GM23338 (cell line): Measurements from ENCODE around the gene MED19. TPM values are rescaled to one million over a fixed set of nuclear protein-coding genes. Genes with fewer than 3 reads are reported as not detected.

Experiments used
- ATAC-seq: fragments of 200-7000 bp; cut with Tn5 transposase; 3 replicates; pipeline ENCODE4 v1.9.1; 2020
- DNase-seq: peaks from one replicate; pipeline ENCODE4 v3.0.0-alpha.2; 2015; ENCODE audit warnings: low spot score
- H2AFZ ChIP-seq: fragments of 200-600 bp; sonication (generic); 2 replicates; pipeline ENCODE4 v1.8.0; 2016; ENCODE audit warnings: antibody characterized with exemption, mild to moderate bottlenecking, moderate library complexity
- H3F3A ChIP-seq: fragments of 200-600 bp; sonication (generic); replicated peaks from 2 replicates; pipeline ENCODE4 v1.8.0; 2017; ENCODE audit warnings: antibody characterized with exemption, mixed run types, low read depth
- H3K27ac ChIP-seq: fragments of 200-600 bp; sonication (generic); 2 replicates; pipeline ENCODE4 v1.6.1; 2016; ENCODE audit warnings: low read depth
- H3K27me3 ChIP-seq: fragments of 200-600 bp; sonication (generic); 2 replicates; pipeline ENCODE4 v1.8.0; 2016; ENCODE audit warnings: mild to moderate bottlenecking, mixed run types, moderate library complexity; ENCODE audit not compliant: insufficient read depth
- H3K36me3 ChIP-seq: fragments of 200-600 bp; sonication (generic); 2 replicates; pipeline ENCODE4 v1.8.0; 2016; ENCODE audit warnings: mild to moderate bottlenecking; ENCODE audit not compliant: insufficient read depth
- H3K4me1 ChIP-seq: fragments of 200-600 bp; sonication (generic); 2 replicates; pipeline ENCODE4 v1.8.0; 2016; ENCODE audit warnings: mild to moderate bottlenecking, moderate library complexity; ENCODE audit not compliant: insufficient read depth
- H3K4me2 ChIP-seq: fragments of 200-600 bp; sonication (generic); 2 replicates; pipeline ENCODE4 v1.7.1; 2017; ENCODE audit warnings: mixed run types
- H3K4me3 ChIP-seq: fragments of 200-600 bp; sonication (generic); 2 replicates; pipeline ENCODE4 v1.6.1; 2016; ENCODE audit warnings: mixed run types
- H3K79me2 ChIP-seq: fragments of 200-600 bp; sonication (generic); replicated peaks from 2 replicates; pipeline ENCODE4 v1.8.0; 2017; ENCODE audit warnings: mild to moderate bottlenecking; ENCODE audit not compliant: insufficient read depth
- H3K9me2 ChIP-seq: fragments of 200-600 bp; sonication (generic); 2 replicates; pipeline ENCODE4 v1.8.0; 2017; ENCODE audit not compliant: insufficient read depth
- H4K20me1 ChIP-seq: fragments of 200-600 bp; sonication (generic); replicated peaks from 2 replicates; pipeline ENCODE4 v1.8.0; 2017; ENCODE audit warnings: mild to moderate bottlenecking; ENCODE audit not compliant: insufficient read depth
- H3K27ac Mint-ChIP-seq: 2 replicates; pipeline ENCODE4 v1.8.0; 2020; ENCODE audit warnings: inconsistent platforms, mild to moderate bottlenecking, moderate library complexity, mixed read lengths
- H3K27me3 Mint-ChIP-seq: 3 replicates; pipeline ENCODE4 v1.8.0; 2022; ENCODE audit warnings: low read depth, mild to moderate bottlenecking, moderate library complexity, mixed read lengths, inconsistent platforms; ENCODE audit not compliant: insufficient read depth, poor library complexity
- H3K36me3 Mint-ChIP-seq: 3 replicates; pipeline ENCODE4 v1.8.0; 2021; ENCODE audit warnings: low read depth, mild to moderate bottlenecking, inconsistent platforms, moderate library complexity, mixed read lengths
- H3K4me1 Mint-ChIP-seq: 3 replicates; pipeline ENCODE4 v1.8.0; 2020; ENCODE audit warnings: mild to moderate bottlenecking, inconsistent platforms, mixed read lengths
- H3K4me3 Mint-ChIP-seq: 3 replicates; pipeline ENCODE4 v1.8.0; 2021; ENCODE audit warnings: moderate library complexity, mild to moderate bottlenecking, inconsistent platforms, mixed read lengths
- H3K9me3 Mint-ChIP-seq: 3 replicates; pipeline ENCODE4 v1.8.0; 2020; ENCODE audit warnings: moderate library complexity, mild to moderate bottlenecking, inconsistent platforms, mixed read lengths
- CREB1 ChIP-seq: fragments of 250-450 bp; sonication (Bioruptor Pico); IDR thresholded peaks from 2 replicates; pipeline ENCODE4 v1.5.0; 2020; ENCODE audit warnings: low read depth, mild to moderate bottlenecking, moderate library complexity
- CTCF ChIP-seq, 2 experiments: fragments of 200-600 bp in 1 of 2; sonication (generic) in 1 of 2; conservative IDR thresholded peaks; 2 replicates each; pipeline versions ENCODE4 v1.5.1 to v1.6.1; 2016 to 2017; ENCODE audit warnings: antibody characterized with exemption in 2 of 2, low read depth in 2 of 2, mild to moderate bottlenecking in 2 of 2, moderate library complexity in 1 of 2
- EZH2 ChIP-seq: fragments of 200-600 bp; sonication (generic); IDR thresholded peaks from one replicate; pipeline ENCODE4 v1.8.0; 2017; ENCODE audit warnings: antibody characterized with exemption, mild to moderate bottlenecking, low read depth; ENCODE audit not compliant: unreplicated experiment
- EZH2phosphoT487 ChIP-seq: fragments of 200-600 bp; sonication (generic); IDR thresholded peaks from one replicate; pipeline ENCODE4 v1.8.1; 2018; ENCODE audit warnings: antibody characterized with exemption; ENCODE audit not compliant: unreplicated experiment
- JUNB ChIP-seq: IDR thresholded peaks from one replicate; pipeline ENCODE4 v1.6.1; 2016; ENCODE audit warnings: antibody characterized with exemption; ENCODE audit not compliant: unreplicated experiment
- NANOG ChIP-seq: IDR thresholded peaks from 2 replicates; pipeline ENCODE4 v1.6.1; 2016; ENCODE audit warnings: antibody characterized with exemption, borderline replicate concordance
- REST ChIP-seq: IDR thresholded peaks from one replicate; pipeline ENCODE4 v1.6.1; 2018; ENCODE audit warnings: antibody characterized with exemption; ENCODE audit not compliant: unreplicated experiment
- STAT1 ChIP-seq: IDR thresholded peaks from one replicate; pipeline ENCODE4 v1.6.1; 2016; ENCODE audit warnings: antibody characterized with exemption; ENCODE audit not compliant: unreplicated experiment
- ZNF114 ChIP-seq: fragments of 250-450 bp; sonication (Bioruptor Pico); IDR thresholded peaks from 2 replicates; pipeline ENCODE4 v1.5.0; 2020; ENCODE audit warnings: mild to moderate bottlenecking, moderate library complexity
- ZNF331 ChIP-seq: fragments of 250-450 bp; sonication (Bioruptor Pico); IDR thresholded peaks from 2 replicates; pipeline ENCODE4 v1.5.0; 2020; ENCODE audit warnings: low read depth, mild to moderate bottlenecking, moderate library complexity
- ZNF462 ChIP-seq: fragments of 250-450 bp; sonication (Bioruptor Pico); IDR thresholded peaks from 2 replicates; pipeline ENCODE4 v1.5.0; 2020; ENCODE audit warnings: mild to moderate bottlenecking, moderate library complexity
- polyA plus RNA-seq: library from polyadenylated mRNA; unstranded; fragments of >200 nt; fragmentation: Nextera tagmentation; extraction: Ambion mirVana; gene quantifications from 2 replicates; pipeline ENCODE4 v1.2.1, GENCODE V29; 2016
- total RNA-seq: library from RNA; depleted of rRNA; stranded (reverse); fragments of >200 nt; shearing (Covaris generic); gene quantifications from 2 replicates; pipeline ENCODE4 v1.2.3, GENCODE V29; 2014
- TF ChIP-seq, protein P1 (sequence below): IDR thresholded peaks from 2 replicates; pipeline ENCODE4 v1.6.1; 2016; ENCODE audit warnings: antibody characterized with exemption

The MED19 gene
- total and polyA plus RNA-seq, 2 experiments from 2014 or later, result 17.7 to 64.9 TPM

- ATAC-seq (peak; percentile 59), DNase-seq (peak; percentile 21)
- H3K4me1 ChIP-seq, result peaks cover 13% of the 10 kb centered on the region
- H2AFZ ChIP-seq, result no peak overlapping the region
- H3F3A ChIP-seq, result peaks cover 30% of the 10 kb centered on the region
- no peak overlapping the region for H3K4me3 ChIP-seq
- H3K4me2 ChIP-seq, result 0 out of 2 replicates have a peak overlapping the region, but pooled peaks have one; percentile 38
- no peaks in the 10 kb centered on the region for H3K27me3 ChIP-seq
- H3K79me2 ChIP-seq, result peaks cover 53% of the 10 kb centered on the region
- H3K27ac Mint-ChIP-seq, result peak overlapping the region; percentile 20
- H3K36me3 Mint-ChIP-seq, result peaks cover 34% of the 10 kb centered on the region
- peaks cover 18% of the 10 kb centered on the region for H3K4me1 Mint-ChIP-seq
- H3K9me3 Mint-ChIP-seq, result no peaks in the 10 kb centered on the region
- H3K36me3 ChIP-seq, result peaks cover 13% of the 10 kb centered on the region
- H3K4me3 Mint-ChIP-seq, result no peak overlapping the region
- peaks cover 4% of the 10 kb centered on the region for H3K27me3 Mint-ChIP-seq
- TF ChIP-seq, protein P1, sequence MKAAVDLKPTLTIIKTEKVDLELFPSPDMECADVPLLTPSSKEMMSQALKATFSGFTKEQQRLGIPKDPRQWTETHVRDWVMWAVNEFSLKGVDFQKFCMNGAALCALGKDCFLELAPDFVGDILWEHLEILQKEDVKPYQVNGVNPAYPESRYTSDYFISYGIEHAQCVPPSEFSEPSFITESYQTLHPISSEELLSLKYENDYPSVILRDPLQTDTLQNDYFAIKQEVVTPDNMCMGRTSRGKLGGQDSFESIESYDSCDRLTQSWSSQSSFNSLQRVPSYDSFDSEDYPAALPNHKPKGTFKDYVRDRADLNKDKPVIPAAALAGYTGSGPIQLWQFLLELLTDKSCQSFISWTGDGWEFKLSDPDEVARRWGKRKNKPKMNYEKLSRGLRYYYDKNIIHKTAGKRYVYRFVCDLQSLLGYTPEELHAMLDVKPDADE, result no peak
- TF ChIP-seq ZNF114 (CRISPR knock-in tag) (no peak), ZNF462 (CRISPR knock-in tag) (no peak), EZH2 (no peak), JUNB (no peak), CREB1 (CRISPR knock-in tag) (no peak), STAT1 (no peak), CTCF (conservative IDR thresholded peaks at IDR 0.05; ENCODE audit: low read depth in 2 of 2) (no peak), ZNF331 (CRISPR knock-in tag) (no peak), NANOG (no peak), EZH2phosphoT487 (no peak), REST (no peak)
- peaks cover 11% of the 10 kb centered on the region; the same call in 1 of the 2 replicates for H4K20me1 ChIP-seq
- no peaks in the 10 kb centered on the region for H3K9me2 ChIP-seq
- peak overlapping the region; percentile 51 for H3K27ac ChIP-seq
These were observed 23.7 kb upstream of the MED19 start for GRCh38 chr11:57735619-57736298.
